ENCODE results near the gene ATP5F1E.
"Not testable (repeated sequence)": the region's sequence is repeated elsewhere in the genome, so short reads cannot be mapped to it uniquely, and the experiment has no call there.

- TF ChIP-seq ZNF76 (tag by site-specific recombination; IDR thresholded peaks at IDR 0.05; ENCODE audit: borderline replicate concordance, low read depth); ZNF341 (tag by site-specific recombination; IDR thresholded peaks at IDR 0.05; ENCODE audit: low read depth); CTCF (tag by site-specific recombination; IDR thresholded peaks at IDR 0.05); ZNF133 (tag by site-specific recombination; IDR thresholded peaks at IDR 0.05); ZSCAN23 (tag by site-specific recombination; IDR thresholded peaks at IDR 0.05); ZNF394 (tag by site-specific recombination; IDR thresholded peaks at IDR 0.05; ENCODE audit: borderline replicate concordance); ZNF274 (IDR thresholded peaks at IDR 0.05; ENCODE audit: low read length); ZNF274 (tag by site-specific recombination; IDR thresholded peaks at IDR 0.05; ENCODE audit: borderline replicate concordance): not testable (repeated sequence)
- TF ChIP-seq, protein P1, sequence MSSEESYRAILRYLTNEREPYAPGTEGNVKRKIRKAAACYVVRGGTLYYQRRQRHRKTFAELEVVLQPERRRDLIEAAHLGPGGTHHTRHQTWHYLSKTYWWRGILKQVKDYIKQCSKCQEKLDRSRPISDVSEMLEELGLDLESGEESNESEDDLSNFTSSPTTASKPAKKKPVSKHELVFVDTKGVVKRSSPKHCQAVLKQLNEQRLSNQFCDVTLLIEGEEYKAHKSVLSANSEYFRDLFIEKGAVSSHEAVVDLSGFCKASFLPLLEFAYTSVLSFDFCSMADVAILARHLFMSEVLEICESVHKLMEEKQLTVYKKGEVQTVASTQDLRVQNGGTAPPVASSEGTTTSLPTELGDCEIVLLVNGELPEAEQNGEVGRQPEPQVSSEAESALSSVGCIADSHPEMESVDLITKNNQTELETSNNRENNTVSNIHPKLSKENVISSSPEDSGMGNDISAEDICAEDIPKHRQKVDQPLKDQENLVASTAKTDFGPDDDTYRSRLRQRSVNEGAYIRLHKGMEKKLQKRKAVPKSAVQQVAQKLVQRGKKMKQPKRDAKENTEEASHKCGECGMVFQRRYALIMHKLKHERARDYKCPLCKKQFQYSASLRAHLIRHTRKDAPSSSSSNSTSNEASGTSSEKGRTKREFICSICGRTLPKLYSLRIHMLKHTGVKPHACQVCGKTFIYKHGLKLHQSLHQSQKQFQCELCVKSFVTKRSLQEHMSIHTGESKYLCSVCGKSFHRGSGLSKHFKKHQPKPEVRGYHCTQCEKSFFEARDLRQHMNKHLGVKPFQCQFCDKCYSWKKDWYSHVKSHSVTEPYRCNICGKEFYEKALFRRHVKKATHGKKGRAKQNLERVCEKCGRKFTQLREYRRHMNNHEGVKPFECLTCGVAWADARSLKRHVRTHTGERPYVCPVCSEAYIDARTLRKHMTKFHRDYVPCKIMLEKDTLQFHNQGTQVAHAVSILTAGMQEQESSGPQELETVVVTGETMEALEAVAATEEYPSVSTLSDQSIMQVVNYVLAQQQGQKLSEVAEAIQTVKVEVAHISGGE (tag by site-specific recombination; conservative IDR thresholded peaks at IDR 0.05; ENCODE audit: low read depth), result not testable (repeated sequence)
These were observed 49.0 kb downstream of the ATP5F1E start for GRCh38 chr20:58983115-58983468.

Data from HEK293 (cell line).